Gastrocnemius medialis (tissue), 4 donors: Measurements from ENCODE around the gene SYNM.

Source experiments
- CTCF ChIP-seq, 5 experiments: fragments of 450-650 bp in 3 of 5; fragments of 200-600 bp in 2 of 5; sonication (generic) in 2 of 5; IDR thresholded peaks in 4 of 5; conservative IDR thresholded peaks in 1 of 5; 1 replicate in 4 of 5; 2 replicates in 1 of 5; pipeline ENCODE4 v1.5.1; 2016 to 2019; ENCODE audit warnings: antibody characterized with exemption in 5 of 5, mild to moderate bottlenecking in 3 of 5, moderate library complexity in 3 of 5
- POLR2A ChIP-seq, 2 donors: fragments of 450-650 bp; IDR thresholded peaks; one replicate each; pipeline ENCODE4 v1.6.1; 2017; ENCODE audit warnings: antibody characterized with exemption in 2 of 2, mild to moderate bottlenecking in 2 of 2, moderate library complexity in 2 of 2

- no peak for TF ChIP-seq CTCF (IDR thresholded peaks at IDR 0.05 in 4 of 5, conservative IDR thresholded peaks at IDR 0.05 in 1 of 5)
- no peak for TF ChIP-seq POLR2A (IDR thresholded peaks at IDR 0.05)
Observed at GRCh38 chr15:99145778-99146177, 40.9 kb downstream of the SYNM start.
